H1 (cell line): ENCODE results near the gene ARG2. TPM values are rescaled to one million over a fixed set of nuclear protein-coding genes. Genes with fewer than 3 reads are reported as not detected.

ENCODE experiments used
- NRF1 ChIP-seq: IDR thresholded peaks from 2 replicates; pipeline ENCODE4 v1.6.1; 2011; ENCODE audit warnings: mild to moderate bottlenecking, low read depth, low read length, improper control_type of control experiment
- polyA plus RNA-seq, 7 experiments: library from polyadenylated mRNA; depleted of rRNA in 3 of 7; stranded (reverse) in 5 of 7; unstranded in 2 of 7; fragments of >200 nt in 5 of 7; fragments of 200-250 nt in 2 of 7; gene quantifications; 1 replicate in 5 of 7; 2 replicates in 1 of 7; 4 replicates in 1 of 7; pipeline versions ENCODE4 v1.2.1 to v1.2.3, GENCODE V29; 2011 to 2013; ENCODE audit warnings: missing spikeins in 2 of 7, mixed read lengths in 2 of 7
- total RNA-seq: library from RNA; stranded (reverse); fragmentation: NEBNext Ultra II Directional; extraction: Animal tissue kit (Norgen Biotek cat#: 25700); gene quantifications from 2 replicates; pipeline ENCODE4 v1.2.1, GENCODE V29; 2021

ARG2 gene
- total and polyA plus RNA-seq, 2 of the 8 experiments (the other 6 are each of a cell fraction or from before 2014, with no cell fraction given), result 49.9 to 59.1 TPM

- no peak for TF ChIP-seq NRF1
Observed at GRCh38 chr14:67602995-67603545, 16.6 kb upstream of the ARG2 start (continued).
